Hepatocyte (in vitro differentiated cells): ENCODE measurements around the gene SAC3D1. TPM values are rescaled to one million over a fixed set of nuclear protein-coding genes. Genes with fewer than 3 reads are reported as not detected.

Experiments used
- DNase-seq: peaks from one replicate; pipeline ENCODE4 v3.0.0-alpha.2; 2016; ENCODE audit warnings: low spot score
- H2AFZ ChIP-seq: fragments of 200-600 bp; sonication (generic); 2 replicates; pipeline ENCODE4 v1.6.0; 2016; ENCODE audit warnings: antibody characterized with exemption, mild to moderate bottlenecking
- H3K27ac ChIP-seq: fragments of 200-600 bp; sonication (generic); 2 replicates; pipeline ENCODE4 v1.5.1; 2016; ENCODE audit warnings: mild to moderate bottlenecking
- H3K27me3 ChIP-seq: fragments of 200-600 bp; sonication (generic); 2 replicates; pipeline ENCODE4 v1.6.1; 2016
- H3K36me3 ChIP-seq: fragments of 200-600 bp; sonication (generic); replicated peaks from 2 replicates; pipeline ENCODE4 v1.5.1; 2016; ENCODE audit warnings: low read depth; ENCODE audit not compliant: insufficient read depth
- H3K4me1 ChIP-seq: fragments of 200-600 bp; sonication (generic); 2 replicates; pipeline ENCODE4 v1.5.1; 2016; ENCODE audit warnings: mild to moderate bottlenecking, moderate library complexity; ENCODE audit not compliant: insufficient read depth
- H3K4me2 ChIP-seq: fragments of 200-600 bp; sonication (generic); 2 replicates; pipeline ENCODE4 v1.6.0; 2016
- H3K4me3 ChIP-seq: fragments of 200-600 bp; sonication (generic); 2 replicates; pipeline ENCODE4 v1.5.1; 2016; ENCODE audit warnings: mild to moderate bottlenecking
- H3K79me2 ChIP-seq: fragments of 200-600 bp; sonication (generic); 2 replicates; pipeline ENCODE4 v1.6.0; 2017; ENCODE audit warnings: mild to moderate bottlenecking
- H3K9me2 ChIP-seq: fragments of 200-600 bp; sonication (generic); replicated peaks from 2 replicates; pipeline ENCODE4 v1.6.0; 2017; ENCODE audit warnings: mild to moderate bottlenecking; ENCODE audit not compliant: insufficient read depth
- H3K9me3 ChIP-seq: fragments of 200-600 bp; sonication (generic); 2 replicates; pipeline ENCODE4 v1.5.1; 2016; ENCODE audit warnings: low read depth, mild to moderate bottlenecking
- H4K20me1 ChIP-seq: fragments of 200-600 bp; sonication (generic); 2 replicates; pipeline ENCODE4 v1.6.0; 2016; ENCODE audit warnings: mild to moderate bottlenecking; ENCODE audit not compliant: insufficient read depth, poor library complexity, severe bottlenecking
- CTCF ChIP-seq: fragments of 200-600 bp; sonication (generic); IDR thresholded peaks from 2 replicates; pipeline ENCODE4 v1.5.1; 2016; ENCODE audit warnings: antibody characterized with exemption, mild to moderate bottlenecking; ENCODE audit not compliant: poor library complexity
- EZH2 ChIP-seq: fragments of 200-600 bp; sonication (generic); IDR thresholded peaks from 2 replicates; pipeline ENCODE4 v1.6.1; 2016; ENCODE audit warnings: antibody characterized with exemption, mild to moderate bottlenecking, borderline replicate concordance
- EZH2phosphoT487 ChIP-seq: fragments of 200-600 bp; sonication (generic); IDR thresholded peaks from one replicate; pipeline ENCODE4 v1.6.1; 2018; ENCODE audit warnings: antibody characterized with exemption, mild to moderate bottlenecking, low read depth, moderate library complexity; ENCODE audit not compliant: unreplicated experiment, severe bottlenecking
- WGBS: methylation state at CpG from one replicate; pipeline ENCODE4 v1.1.6; 2016; ENCODE audit warnings: low lambda C conversion rate; ENCODE audit errors: missing lambda C conversion rate; 5-methylcytosine and 5-hydroxymethylcytosine counted together
- polyA plus RNA-seq: library from polyadenylated mRNA; unstranded; fragments of >200 nt; fragmentation: Nextera tagmentation; extraction: Ambion mirVana; gene quantifications from 2 replicates; pipeline ENCODE4 v1.2.1, GENCODE V29; 2016
- total RNA-seq: library from RNA; depleted of rRNA; stranded (reverse); fragments of >200 nt; gene quantifications from 2 replicates; pipeline ENCODE4 v1.2.3, GENCODE V29; 2014

Gene SAC3D1
- total and polyA plus RNA-seq, 2 experiments from 2014 or later, result 10.8 to 23.8 TPM

- Histone ChIP-seq H4K20me1 (no peaks in the 10 kb centered on the region), H3K27me3 (no peaks in the 10 kb centered on the region), H3K4me2 (peak within 1 kb of the TSS; percentile 69), H3K9me2 (no peaks in the 10 kb centered on the region), H3K36me3 (no peaks in the 10 kb centered on the region), H3K4me1 (peaks cover 26% of the 10 kb centered on the region), H3K27ac (peak within 1 kb of the TSS; percentile 99), H3K9me3 (no peaks in the 10 kb centered on the region), H3K4me3 (no peak within 1 kb of the TSS), H2AFZ (no peak within 1 kb of the TSS), H3K79me2 (no peaks in the 10 kb centered on the region)
- TF ChIP-seq EZH2phosphoT487 (no peak), CTCF (peak; percentile 40)
- 38% methylated on average over 9 of the region's 9 CpGs for WGBS
- DNase-seq, result peak; percentile 87
Observed at GRCh38 chr11:64996710-64997380, 44.2 kb upstream of the SAC3D1 start, which contains the start of gene BATF2. Gene BATF2 (minus strand): TSS chr11:64996971. CDS start chr11:64996914, 57 bp downstream.

GRCh38 chr11:64998141-64998540, 42.9 kb upstream of the SAC3D1 start:
- Histone ChIP-seq H3K4me2 (peak overlapping the region; percentile 68), H3K79me2 (no peaks in the 10 kb centered on the region), H3K27ac (peak overlapping the region; percentile 99), H3K9me3 (no peaks in the 10 kb centered on the region), H3K36me3 (no peaks in the 10 kb centered on the region), H3K4me3 (no peak overlapping the region), H4K20me1 (no peaks in the 10 kb centered on the region), H3K4me1 (peaks cover 26% of the 10 kb centered on the region), H3K9me2 (no peaks in the 10 kb centered on the region), H2AFZ (no peak overlapping the region), H3K27me3 (no peaks in the 10 kb centered on the region)
- WGBS, result 91% methylated on average over 1 of the region's 1 CpG
- no peak for DNase-seq
- TF ChIP-seq EZH2phosphoT487, result no peak
- no peak for TF ChIP-seq CTCF
- no peak for TF ChIP-seq EZH2

- H2AFZ ChIP-seq, result no peak overlapping the region
- H4K20me1 ChIP-seq, result no peaks in the 10 kb centered on the region
- H3K4me2 ChIP-seq, result peak overlapping the region; percentile 68
- 65% methylated on average over 9 of the region's 9 CpGs for WGBS
- no peaks in the 10 kb centered on the region for H3K9me2 ChIP-seq
- no peaks in the 10 kb centered on the region for H3K9me3 ChIP-seq
- H3K79me2 ChIP-seq, result no peaks in the 10 kb centered on the region
- H3K27me3 ChIP-seq, result no peaks in the 10 kb centered on the region
- H3K36me3 ChIP-seq, result no peaks in the 10 kb centered on the region
- TF ChIP-seq EZH2phosphoT487 (no peak), CTCF (no peak), EZH2 (no peak)
- peaks cover 26% of the 10 kb centered on the region for H3K4me1 ChIP-seq
- no peak overlapping the region for H3K4me3 ChIP-seq
- H3K27ac ChIP-seq, result peak overlapping the region; percentile 99
- peak; percentile 81 for DNase-seq
Observed at GRCh38 chr11:64998690-64999431, 42.1 kb upstream of the SAC3D1 start.
